NT2/D1 (cell line): Measurements from ENCODE around the gene UPP1.

Experiments
- DNase-seq: peaks from one replicate; pipeline ENCODE4 v3.0.0-alpha.2; 2011; ENCODE audit warnings: low read depth, low spot score
- H3K27me3 ChIP-seq: 2 replicates; pipeline ENCODE4 v1.6.0; 2011; ENCODE audit warnings: mild to moderate bottlenecking; ENCODE audit not compliant: insufficient read length, insufficient read depth
- H3K36me3 ChIP-seq: 2 replicates; pipeline ENCODE4 v1.6.1; 2011; ENCODE audit warnings: mild to moderate bottlenecking, low read length, mixed read lengths; ENCODE audit not compliant: insufficient read depth, insufficient read length
- H3K4me1 ChIP-seq: 2 replicates; pipeline ENCODE4 v1.5.1; 2011; ENCODE audit not compliant: insufficient read depth, insufficient read length
- H3K4me3 ChIP-seq: 2 replicates; pipeline ENCODE4 v1.5.1; 2011; ENCODE audit warnings: low read depth; ENCODE audit not compliant: insufficient read length
- H3K9ac ChIP-seq: 2 replicates; pipeline ENCODE4 v1.6.0; 2011; ENCODE audit warnings: low read depth; ENCODE audit not compliant: insufficient read length
- H3K9me3 ChIP-seq: 2 replicates; pipeline ENCODE4 v1.5.1; 2011; ENCODE audit warnings: mild to moderate bottlenecking, low read length; ENCODE audit not compliant: insufficient read depth
- SUZ12 ChIP-seq: IDR thresholded peaks from 2 replicates; pipeline ENCODE4 v1.6.1; 2011; ENCODE audit not compliant: insufficient read length, insufficient read depth; ENCODE audit errors: extremely low read depth
- YY1 ChIP-seq: IDR thresholded peaks from 2 replicates; pipeline ENCODE4 v1.6.1; 2011; ENCODE audit not compliant: insufficient read length, insufficient read depth
- ZNF274 ChIP-seq: IDR thresholded peaks from 2 replicates; pipeline ENCODE4 v1.6.1; 2011; ENCODE audit warnings: mild to moderate bottlenecking, low read depth, low read length

The UPP1 gene

DNA sequence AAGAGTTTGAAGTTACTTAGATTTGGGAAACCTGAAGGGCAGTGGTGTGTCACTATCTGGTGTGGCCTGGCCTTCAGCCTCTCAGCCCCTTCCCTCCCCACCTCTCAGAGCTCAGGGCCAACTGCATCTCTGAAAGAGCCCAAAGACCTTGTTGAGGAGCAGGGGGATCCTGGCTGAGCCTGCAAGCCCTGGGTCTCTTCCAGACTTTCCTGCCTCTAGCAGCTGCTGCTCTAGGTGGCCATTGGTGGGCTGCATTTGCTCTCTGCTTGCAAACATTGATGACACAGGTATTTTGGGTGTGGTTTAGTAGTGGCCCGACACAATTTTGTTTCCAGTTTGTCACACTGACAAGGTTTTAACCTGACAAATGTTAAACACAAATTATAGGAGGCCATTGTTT is 3.1 kb upstream of the UPP1 start:
- no peaks in the 10 kb centered on the region for H3K4me1 ChIP-seq
- no peaks in the 10 kb centered on the region for H3K27me3 ChIP-seq
- TF ChIP-seq YY1 (no peak), ZNF274 (no peak), SUZ12 (no peak)
- H3K36me3 ChIP-seq: peaks cover 8% of the 10 kb centered on the region
- DNase-seq: no peak
- no peak overlapping the region for H3K4me3 ChIP-seq
- no peak overlapping the region for H3K9ac ChIP-seq
- no peaks in the 10 kb centered on the region for H3K9me3 ChIP-seq

- H3K9ac ChIP-seq: no peak overlapping the region
- DNase-seq: no peak
- H3K36me3 ChIP-seq: peaks cover 22% of the 10 kb centered on the region
- no peak overlapping the region for H3K4me3 ChIP-seq
- peaks cover 11% of the 10 kb centered on the region for H3K4me1 ChIP-seq
- H3K27me3 ChIP-seq: no peaks in the 10 kb centered on the region
- H3K9me3 ChIP-seq: no peaks in the 10 kb centered on the region
- TF ChIP-seq SUZ12 (no peak), ZNF274 (no peak), YY1 (no peak)
Measured at GRCh38 chr7:48087349-48087748, 1.7 kb upstream of the UPP1 start.

- H3K9ac ChIP-seq: peak overlapping the region; percentile 81
- TF ChIP-seq SUZ12: no peak
- no peak for TF ChIP-seq ZNF274
- TF ChIP-seq YY1: no peak
- peaks cover 12% of the 10 kb centered on the region for H3K4me1 ChIP-seq
- peak; percentile 62 for DNase-seq
- H3K9me3 ChIP-seq: no peaks in the 10 kb centered on the region
- no peaks in the 10 kb centered on the region for H3K27me3 ChIP-seq
- H3K4me3 ChIP-seq: peak overlapping the region; percentile 41
- H3K36me3 ChIP-seq: peaks cover 34% of the 10 kb centered on the region
Measured at GRCh38 chr7:48088559-48089045, 463 bp upstream of the UPP1 start.

GRCh38 chr7:48090095-48090805 is 1.2 kb downstream of the UPP1 start:
- no peaks in the 10 kb centered on the region for H3K27me3 ChIP-seq
- H3K9ac ChIP-seq: peak overlapping the region; percentile 90
- TF ChIP-seq SUZ12: no peak
- no peak for TF ChIP-seq YY1
- no peak for TF ChIP-seq ZNF274
- DNase-seq: peak; percentile 54
- peaks cover 12% of the 10 kb centered on the region for H3K4me1 ChIP-seq
- H3K36me3 ChIP-seq: peaks cover 50% of the 10 kb centered on the region
- H3K4me3 ChIP-seq: peak overlapping the region; percentile 80
- no peaks in the 10 kb centered on the region for H3K9me3 ChIP-seq

DNA sequence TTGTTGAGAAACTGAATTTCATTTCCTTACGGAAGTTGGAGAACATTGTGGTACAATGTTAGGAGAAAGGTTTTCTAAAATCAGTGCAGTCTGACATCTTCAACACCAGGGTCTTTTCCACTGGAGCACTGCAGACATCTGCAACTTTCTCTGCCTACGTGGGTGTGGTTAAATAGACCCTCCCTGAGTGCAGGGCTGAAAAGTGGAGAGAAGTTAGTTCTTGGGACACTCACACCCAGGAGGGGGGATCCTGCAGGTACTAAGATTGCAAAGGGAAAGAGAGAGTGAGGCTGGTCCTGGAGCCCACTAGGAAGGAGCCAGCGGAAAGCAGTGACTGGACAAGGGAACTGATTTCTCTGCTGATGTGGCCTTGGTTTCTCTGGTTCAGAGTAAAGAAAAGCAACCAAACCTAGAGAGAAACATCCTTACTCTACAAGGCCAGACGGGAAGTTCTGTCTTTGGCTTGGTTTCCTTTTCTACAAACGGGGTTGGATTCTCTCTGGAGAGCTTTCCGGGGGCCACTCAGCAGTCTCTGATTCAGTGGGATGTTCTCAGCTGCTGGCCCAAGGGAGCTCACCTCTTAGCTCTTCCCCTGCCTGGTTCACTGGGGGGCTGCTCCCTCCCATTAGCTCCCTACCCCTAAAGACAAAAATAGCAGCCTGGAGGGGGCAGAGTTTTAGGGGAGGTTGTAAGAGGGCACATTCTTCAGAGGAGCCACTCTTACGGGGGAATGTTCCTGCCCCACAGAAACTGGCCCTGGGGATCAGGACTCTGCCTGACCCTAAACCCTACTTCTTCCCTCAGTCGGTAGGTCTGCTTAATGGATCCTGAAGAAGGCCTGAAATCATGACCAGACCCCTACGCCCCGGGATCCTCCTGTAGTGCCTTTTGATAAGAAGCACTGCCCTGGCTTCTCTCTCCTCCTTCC is 2.7 kb downstream of the UPP1 start:
- Histone ChIP-seq H3K36me3 (peaks cover 66% of the 10 kb centered on the region), H3K4me3 (no peak overlapping the region), H3K9ac (peak overlapping the region; percentile 42), H3K27me3 (no peaks in the 10 kb centered on the region), H3K4me1 (peaks cover 12% of the 10 kb centered on the region), H3K9me3 (no peaks in the 10 kb centered on the region)
- no peak for TF ChIP-seq ZNF274
- TF ChIP-seq SUZ12: no peak
- TF ChIP-seq YY1: no peak
- no peak for DNase-seq

DNA sequence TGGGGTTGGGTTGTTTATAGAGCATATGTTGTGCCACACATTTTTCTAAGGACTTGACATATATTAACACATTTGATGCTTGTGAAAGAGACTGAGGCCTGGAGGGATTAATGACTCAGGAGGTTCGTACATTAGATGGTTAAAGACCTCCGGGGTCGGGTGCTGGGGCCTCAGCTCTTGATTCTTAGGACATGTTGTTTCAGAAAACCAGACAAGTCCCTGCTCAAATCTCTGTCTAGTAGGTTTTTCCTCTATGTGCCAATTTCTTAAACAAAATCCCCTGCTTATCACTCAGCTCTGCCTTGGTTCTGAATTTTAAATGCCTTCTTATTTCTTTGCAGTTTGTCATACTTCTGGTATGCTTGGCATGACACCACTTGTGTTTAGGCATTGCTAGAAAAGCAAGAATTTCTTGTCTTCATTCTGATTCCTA is 5.8 kb downstream of the UPP1 start:
- H3K9me3 ChIP-seq: no peaks in the 10 kb centered on the region
- H3K4me3 ChIP-seq: no peak overlapping the region
- no peaks in the 10 kb centered on the region for H3K27me3 ChIP-seq
- no peak overlapping the region for H3K9ac ChIP-seq
- H3K4me1 ChIP-seq: peaks cover 12% of the 10 kb centered on the region
- no peak for DNase-seq
- no peak for TF ChIP-seq YY1
- H3K36me3 ChIP-seq: peaks cover 97% of the 10 kb centered on the region

DNA sequence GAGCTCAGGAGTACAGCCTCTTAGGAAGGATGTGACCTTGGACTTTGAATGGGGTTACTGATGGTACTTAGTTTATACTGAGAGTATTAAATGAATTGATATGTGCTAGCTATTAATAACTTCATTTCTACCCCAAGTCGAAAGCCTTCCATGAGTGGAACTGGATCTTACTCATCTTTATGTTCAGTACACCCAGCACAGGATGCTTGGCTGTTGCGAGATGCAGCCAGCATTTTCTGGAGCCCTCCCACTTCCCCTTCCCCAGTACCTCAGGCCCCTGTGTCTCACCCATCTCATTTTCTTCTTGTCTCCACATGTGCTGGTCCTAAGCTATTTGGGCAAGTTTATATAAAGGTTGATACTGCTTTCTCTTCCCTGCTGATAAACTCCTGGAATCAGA is 7.2 kb downstream of the UPP1 start:
- DNase-seq: no peak

More for the DNA sequence above, 7.2 kb downstream of the UPP1 start:
- Histone ChIP-seq H3K9ac (no peak overlapping the region), H3K4me3 (no peak overlapping the region), H3K9me3 (no peaks in the 10 kb centered on the region), H3K27me3 (no peaks in the 10 kb centered on the region), H3K4me1 (peaks cover 12% of the 10 kb centered on the region), H3K36me3 (peaks cover 98% of the 10 kb centered on the region)
- no peak for TF ChIP-seq SUZ12
